Measurements from ENCODE around the gene RPTOR.
A peak's percentile ranks its signal among the peaks of the same experiment; 100 is the strongest.

The RPTOR gene

DNA sequence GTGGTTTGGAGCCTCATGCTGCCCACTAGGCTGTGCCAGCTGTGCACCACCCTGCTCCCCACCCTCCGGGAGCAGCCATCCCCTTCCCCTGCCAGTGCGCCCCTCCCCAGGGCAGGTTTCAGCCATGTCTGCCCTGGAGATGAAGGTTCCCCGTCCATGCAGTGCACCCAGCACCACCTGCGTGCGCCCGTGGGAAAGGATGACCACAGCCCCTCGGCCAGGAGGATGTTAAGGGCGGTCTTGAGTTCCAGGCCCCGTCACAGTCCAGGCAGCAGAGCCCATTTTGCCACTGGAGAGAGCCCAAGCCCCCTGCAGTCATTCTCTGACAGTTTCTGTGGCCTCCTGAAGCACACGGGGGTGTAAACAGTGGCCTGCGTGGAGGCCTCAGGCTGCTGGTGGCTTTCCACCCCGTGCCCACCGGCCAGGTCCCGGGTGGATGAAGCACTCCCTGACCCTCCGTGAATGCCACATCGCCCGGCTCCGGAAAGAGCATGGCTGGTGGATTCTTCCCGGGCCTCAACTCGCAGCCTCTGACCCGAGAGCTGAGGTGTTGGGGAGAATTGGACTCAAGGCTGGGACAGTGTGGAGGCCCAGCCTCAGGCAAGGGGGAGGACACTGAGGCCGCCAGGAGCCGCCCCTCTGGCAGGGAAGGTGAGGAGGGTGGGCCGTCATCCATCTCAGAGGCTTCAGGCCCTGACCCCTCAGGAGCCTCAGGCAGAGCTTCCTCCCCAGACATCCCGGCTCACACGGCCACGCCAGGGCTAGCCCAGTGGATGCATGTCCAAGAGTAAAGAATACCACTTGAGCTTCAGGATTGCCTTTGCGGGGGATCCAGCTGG lies 377.3 kb downstream of the RPTOR start:
- no peaks in the 10 kb centered on the region for H3K4me1 Mint-ChIP-seq
- DNase-seq (ENCODE audit: low spot score in 2 of 2) (no peak), ATAC-seq (replicated peaks; ENCODE audit: extremely low read depth, poor library complexity, severe bottlenecking) (no peak)
- H3K9me3 Mint-ChIP-seq: no peaks in the 10 kb centered on the region
- peaks cover 21% of the 10 kb centered on the region for H3K36me3 Mint-ChIP-seq (ENCODE audit: insufficient read depth)
- no peak overlapping the region for H3K4me3 Mint-ChIP-seq
- no peak overlapping the region for H3K27ac Mint-ChIP-seq (ENCODE audit: low read depth)
- no peaks in the 10 kb centered on the region for H3K27me3 Mint-ChIP-seq

DNA sequence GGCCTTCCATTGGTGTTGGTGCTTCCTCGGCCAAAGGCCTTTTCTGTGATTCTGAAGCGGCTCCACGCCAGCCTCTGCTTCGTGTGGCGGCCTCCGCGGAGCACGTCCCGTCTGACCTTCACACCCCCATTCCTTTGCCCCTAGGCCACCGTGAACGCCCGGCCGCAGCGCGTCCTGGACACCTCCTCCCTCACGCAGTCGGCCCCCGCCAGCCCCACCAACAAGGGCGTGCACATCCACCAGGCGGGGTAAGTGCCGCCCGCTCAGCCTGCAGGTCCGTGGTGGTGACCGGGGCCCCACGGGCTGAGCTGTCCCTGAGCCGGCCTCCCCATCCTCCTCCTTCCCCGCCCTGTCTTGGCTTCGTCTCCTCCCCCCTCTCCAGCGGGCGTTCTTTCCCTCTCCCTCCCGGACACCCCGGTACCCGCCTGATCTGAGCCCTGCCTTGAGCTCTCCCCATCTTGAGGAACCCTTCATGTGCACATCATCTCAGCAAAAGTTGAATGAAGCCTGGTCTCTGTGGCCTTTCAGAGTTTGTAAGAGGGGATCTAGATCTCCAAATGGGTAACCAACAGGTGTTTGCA lies 378.0 kb downstream of the RPTOR start:
- Mint-ChIP-seq H3K9me3 (no peaks in the 10 kb centered on the region), H3K27me3 (no peaks in the 10 kb centered on the region), H3K27ac (ENCODE audit: low read depth) (no peak overlapping the region), H3K36me3 (ENCODE audit: insufficient read depth) (peaks cover 21% of the 10 kb centered on the region), H3K4me1 (no peaks in the 10 kb centered on the region), H3K4me3 (no peak overlapping the region)
- ATAC-seq (replicated peaks; ENCODE audit: extremely low read depth, poor library complexity, severe bottlenecking): no peak
- DNase-seq (ENCODE audit: low spot score in 2 of 2): no peak

DNA sequence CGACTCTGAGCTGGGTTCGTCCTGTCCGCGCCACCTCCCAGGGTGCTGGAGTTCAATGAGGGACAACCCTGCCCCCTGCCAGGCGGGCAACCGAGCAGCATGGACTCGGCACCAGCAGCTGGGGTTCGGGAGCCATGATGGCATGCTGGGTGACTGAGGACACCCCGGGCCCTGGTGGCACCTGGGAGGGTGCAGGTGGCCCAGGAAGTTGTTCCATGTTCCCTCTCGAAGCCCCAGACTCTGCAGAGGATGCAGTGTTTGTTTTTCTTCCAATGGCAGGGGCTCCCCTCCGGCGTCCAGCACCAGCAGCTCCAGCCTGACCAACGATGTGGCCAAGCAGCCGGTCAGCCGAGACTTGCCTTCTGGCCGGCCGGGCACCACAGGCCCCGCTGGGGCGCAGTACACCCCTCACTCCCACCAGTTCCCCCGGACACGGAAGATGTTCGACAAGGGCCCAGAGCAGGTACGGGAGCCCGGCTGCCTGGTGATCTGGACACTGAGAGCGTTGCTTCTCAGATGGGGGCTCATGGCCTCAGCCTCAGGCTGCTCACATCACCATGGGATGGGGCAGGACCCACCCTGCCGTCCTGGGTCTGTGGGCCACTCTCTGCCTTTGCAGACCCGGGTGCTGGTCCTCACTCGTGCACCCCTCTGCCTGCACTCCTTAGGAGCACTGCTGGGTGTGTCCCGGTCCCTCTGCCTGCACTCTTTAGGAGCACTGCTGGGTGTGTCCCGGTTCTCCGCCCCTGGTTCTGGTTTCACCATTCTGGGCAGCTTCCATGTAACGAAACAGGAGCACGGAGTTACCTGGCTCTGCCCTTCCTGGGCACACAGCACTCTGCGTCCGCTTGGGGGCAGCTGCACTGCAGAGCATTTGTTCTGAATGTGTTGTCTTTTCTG lies 378.8 kb downstream of the RPTOR start:
- no peak for DNase-seq (ENCODE audit: low spot score in 2 of 2)
- no peaks in the 10 kb centered on the region for H3K27me3 Mint-ChIP-seq

DNA sequence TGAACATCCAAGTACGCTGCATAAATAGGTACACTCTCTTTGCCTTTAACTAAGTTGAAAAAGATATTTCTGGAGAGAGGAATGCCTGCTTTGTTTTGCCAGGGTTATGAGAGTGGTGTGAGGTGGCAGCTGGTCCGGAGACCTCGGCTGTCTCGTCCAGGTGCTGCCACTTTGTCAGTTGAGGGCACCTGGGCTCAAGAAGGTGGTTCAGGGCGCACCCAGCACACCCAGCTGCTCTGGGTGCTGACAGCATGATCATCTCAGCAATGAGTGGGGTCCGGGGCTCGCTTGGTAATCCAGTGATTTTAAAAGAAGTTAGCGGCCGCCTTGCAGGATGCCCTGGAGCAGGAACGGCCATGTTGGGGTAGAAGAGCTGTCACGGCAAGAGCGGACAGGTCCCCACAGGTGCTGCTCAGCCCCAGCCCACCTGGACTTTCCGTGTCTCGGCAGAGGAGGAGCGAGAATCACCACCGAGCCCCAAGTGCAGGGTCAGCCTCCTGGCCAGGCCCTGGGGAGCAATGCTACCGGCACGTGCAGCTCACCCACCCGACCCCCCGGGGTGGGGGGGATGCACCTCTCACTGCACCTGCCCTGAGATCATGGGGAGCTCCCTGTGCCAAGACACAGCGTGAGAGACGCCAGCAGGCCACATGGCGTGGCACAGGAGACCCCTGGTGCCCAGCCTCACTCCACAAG lies 379.6 kb downstream of the RPTOR start:
- peaks cover 23% of the 10 kb centered on the region for H3K36me3 Mint-ChIP-seq (ENCODE audit: insufficient read depth)
- no peaks in the 10 kb centered on the region for H3K27me3 Mint-ChIP-seq
- H3K4me3 Mint-ChIP-seq: no peak overlapping the region
- DNase-seq (ENCODE audit: low spot score in 2 of 2) (no peak), ATAC-seq (replicated peaks; ENCODE audit: extremely low read depth, poor library complexity, severe bottlenecking) (no peak)
- no peaks in the 10 kb centered on the region for H3K4me1 Mint-ChIP-seq
- H3K27ac Mint-ChIP-seq (ENCODE audit: low read depth): no peak overlapping the region
- no peaks in the 10 kb centered on the region for H3K9me3 Mint-ChIP-seq

More for the DNA sequence above, 378.8 kb downstream of the RPTOR start:
- Mint-ChIP-seq H3K36me3 (ENCODE audit: insufficient read depth) (peaks cover 23% of the 10 kb centered on the region), H3K27ac (ENCODE audit: low read depth) (no peak overlapping the region), H3K4me3 (no peak overlapping the region), H3K9me3 (no peaks in the 10 kb centered on the region), H3K4me1 (no peaks in the 10 kb centered on the region)
- ATAC-seq (replicated peaks; ENCODE audit: extremely low read depth, poor library complexity, severe bottlenecking): no peak

DNA sequence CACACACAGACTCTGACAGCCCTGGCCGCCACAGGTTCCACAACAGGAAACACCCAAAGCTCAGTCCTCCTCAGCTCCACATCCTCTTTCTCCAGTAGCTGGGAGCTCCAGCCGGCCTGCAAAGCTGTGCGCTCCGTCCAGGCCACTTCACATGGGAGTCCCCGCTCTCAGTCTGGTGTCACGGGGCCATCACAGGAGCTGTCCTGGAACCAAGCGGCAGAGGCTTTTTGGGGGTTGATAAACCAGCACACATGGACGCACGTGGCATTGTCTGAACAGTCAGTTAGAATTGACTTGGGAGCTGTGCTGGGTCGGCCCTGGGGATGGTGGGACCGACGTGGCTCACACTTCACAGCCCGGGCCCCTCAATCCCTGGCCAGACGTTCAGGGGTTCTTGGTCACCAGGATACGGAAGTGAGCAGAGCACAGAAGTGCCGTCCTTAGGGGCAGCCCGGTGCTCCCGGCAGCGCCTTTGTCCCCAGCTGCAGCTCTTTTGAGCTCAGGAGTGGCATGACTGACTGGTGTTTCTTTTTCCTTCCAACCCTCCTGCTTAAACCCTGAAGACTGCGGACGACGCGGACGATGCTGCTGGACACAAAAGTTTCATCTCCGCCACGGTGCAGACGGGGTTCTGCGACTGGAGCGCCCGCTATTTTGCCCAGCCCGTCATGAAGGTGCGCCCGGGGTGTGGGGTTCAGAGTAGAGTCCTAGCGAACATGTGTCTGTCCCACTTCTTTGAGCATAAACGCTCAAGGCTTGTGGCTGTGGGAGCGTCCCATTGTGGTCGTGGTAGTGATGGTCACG lies 380.4 kb downstream of the RPTOR start:
- Mint-ChIP-seq H3K27me3 (no peaks in the 10 kb centered on the region), H3K36me3 (ENCODE audit: insufficient read depth) (peaks cover 24% of the 10 kb centered on the region), H3K27ac (ENCODE audit: low read depth) (no peak overlapping the region), H3K4me1 (no peaks in the 10 kb centered on the region), H3K9me3 (no peaks in the 10 kb centered on the region), H3K4me3 (no peak overlapping the region)
- ATAC-seq (replicated peaks; ENCODE audit: extremely low read depth, poor library complexity, severe bottlenecking) (no peak), DNase-seq (ENCODE audit: low spot score in 2 of 2) (no peak)

DNA sequence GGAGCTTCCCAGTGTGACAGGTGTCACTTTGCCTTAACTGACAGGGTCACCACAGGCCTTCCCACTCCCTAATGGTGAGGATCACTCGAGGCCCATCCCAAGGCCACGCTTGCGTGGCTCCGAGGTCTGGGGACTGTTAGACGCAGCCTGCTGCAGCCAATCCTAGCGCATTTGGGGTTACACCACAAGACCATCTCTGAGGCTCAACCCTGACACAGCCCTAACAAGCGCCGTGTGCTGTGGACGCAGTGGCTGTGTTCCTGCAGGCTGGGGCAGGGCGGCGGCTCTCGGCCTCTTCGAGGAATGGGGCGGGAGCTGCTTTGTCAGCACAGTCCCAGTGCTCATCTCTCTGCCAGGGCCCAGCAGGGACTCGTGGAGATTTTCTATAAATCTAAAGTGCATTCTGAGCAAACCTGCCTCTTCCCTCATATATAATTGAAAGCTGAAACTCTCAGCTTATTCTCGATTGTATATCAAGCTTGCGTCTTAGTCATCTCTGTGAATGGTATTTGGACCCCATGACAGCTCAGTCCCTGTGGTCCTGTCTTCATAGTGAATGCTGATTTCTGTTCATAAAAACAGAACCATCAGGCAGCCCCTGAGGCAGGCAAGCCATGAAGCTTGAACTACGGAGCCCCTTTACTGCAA lies 381.2 kb downstream of the RPTOR start:
- no peak for DNase-seq (ENCODE audit: low spot score in 2 of 2)
- peaks cover 26% of the 10 kb centered on the region for H3K36me3 Mint-ChIP-seq (ENCODE audit: insufficient read depth)
- H3K4me3 Mint-ChIP-seq: no peak overlapping the region
- H3K9me3 Mint-ChIP-seq: no peaks in the 10 kb centered on the region
- no peak overlapping the region for H3K27ac Mint-ChIP-seq (ENCODE audit: low read depth)
- ATAC-seq (replicated peaks; ENCODE audit: extremely low read depth, poor library complexity, severe bottlenecking): no peak
- no peaks in the 10 kb centered on the region for H3K4me1 Mint-ChIP-seq
- H3K27me3 Mint-ChIP-seq: no peaks in the 10 kb centered on the region

DNA sequence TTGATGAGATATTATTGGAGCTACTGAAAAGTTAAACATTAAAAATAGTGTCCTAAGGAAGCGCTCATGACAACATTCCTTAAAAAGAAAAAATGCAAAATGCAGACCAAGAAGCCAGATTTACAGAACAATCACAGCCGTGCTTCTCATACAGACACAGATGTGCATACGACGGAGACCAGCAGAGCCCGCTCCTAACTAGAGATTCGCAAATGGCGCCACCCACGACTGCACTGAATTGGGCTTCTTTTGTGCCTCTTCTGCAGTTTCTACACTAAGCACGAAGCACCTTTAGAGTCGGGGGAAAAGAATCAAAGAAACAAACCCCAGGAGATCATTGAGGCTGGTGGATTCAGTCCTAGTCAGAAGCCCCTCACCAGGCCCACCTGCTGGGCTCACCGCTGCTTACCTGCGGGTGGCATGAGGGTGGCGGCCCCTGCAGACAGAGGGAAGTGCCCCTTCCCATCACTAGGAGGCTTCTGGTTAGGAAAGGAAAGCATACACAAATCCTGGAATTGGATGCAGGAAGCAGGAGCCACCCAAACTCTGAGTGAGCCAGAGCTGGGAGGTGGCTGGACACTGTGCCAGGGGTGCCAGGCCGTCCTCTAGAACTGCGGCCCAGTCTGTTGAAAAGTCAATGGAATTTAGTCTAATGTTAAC lies 382.1 kb downstream of the RPTOR start:
- Mint-ChIP-seq H3K4me3 (no peak overlapping the region), H3K27ac (ENCODE audit: low read depth) (no peak overlapping the region), H3K36me3 (ENCODE audit: insufficient read depth) (peaks cover 31% of the 10 kb centered on the region), H3K9me3 (no peaks in the 10 kb centered on the region), H3K4me1 (no peaks in the 10 kb centered on the region), H3K27me3 (no peaks in the 10 kb centered on the region)
- ATAC-seq (replicated peaks; ENCODE audit: extremely low read depth, poor library complexity, severe bottlenecking): no peak
- no peak for DNase-seq (ENCODE audit: low spot score in 2 of 2)

DNA sequence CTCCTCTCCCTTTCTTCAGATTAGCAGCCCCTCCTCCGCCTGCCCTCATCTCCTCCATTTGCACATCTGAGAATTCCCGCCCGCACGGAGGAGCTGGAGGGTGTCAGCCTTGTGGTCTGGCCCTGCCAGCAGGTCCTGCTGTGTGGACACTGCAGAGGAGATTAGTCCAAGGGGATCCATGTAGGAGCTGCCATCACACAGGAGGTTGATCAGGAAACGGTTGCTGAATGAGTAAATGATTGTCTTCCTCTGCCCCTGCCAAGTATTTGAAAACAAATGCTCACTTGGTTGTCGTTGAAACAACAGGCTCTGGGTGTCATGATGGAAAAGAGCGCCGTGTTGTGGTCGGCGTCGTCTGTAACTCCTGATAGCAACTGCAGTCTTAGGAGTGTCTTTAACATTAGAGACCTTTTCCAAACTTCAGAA lies 383.2 kb downstream of the RPTOR start:
- H3K4me1 Mint-ChIP-seq: no peaks in the 10 kb centered on the region
- H3K27ac Mint-ChIP-seq (ENCODE audit: low read depth): no peak overlapping the region
- no peaks in the 10 kb centered on the region for H3K9me3 Mint-ChIP-seq
- DNase-seq (ENCODE audit: low spot score in 2 of 2) (no peak), ATAC-seq (replicated peaks; ENCODE audit: extremely low read depth, poor library complexity, severe bottlenecking) (no peak)
- no peak overlapping the region for H3K4me3 Mint-ChIP-seq
- peaks cover 30% of the 10 kb centered on the region for H3K36me3 Mint-ChIP-seq (ENCODE audit: insufficient read depth)
- no peaks in the 10 kb centered on the region for H3K27me3 Mint-ChIP-seq

DNA sequence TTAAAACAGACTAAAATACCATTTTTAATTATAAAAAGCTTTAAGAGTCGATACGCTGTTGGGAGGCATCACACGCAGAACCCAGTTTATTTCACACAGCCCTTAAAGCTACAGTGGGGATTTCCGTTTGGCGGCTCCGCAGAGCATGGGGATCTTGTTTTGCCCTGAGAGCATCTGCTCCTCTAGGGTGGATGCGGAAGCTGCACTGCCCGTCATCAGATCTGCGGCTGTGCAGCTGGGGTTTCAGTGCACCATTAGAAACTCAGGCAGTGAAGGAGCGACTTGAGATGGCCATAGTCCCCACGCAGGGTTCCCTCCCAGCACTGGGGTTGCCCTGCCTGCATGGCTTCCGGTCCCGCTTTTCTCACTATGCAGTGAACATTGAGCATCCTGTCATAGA lies 384.8 kb downstream of the RPTOR start:
- ATAC-seq (replicated peaks; ENCODE audit: extremely low read depth, poor library complexity, severe bottlenecking): no peak
- no peaks in the 10 kb centered on the region for H3K27me3 Mint-ChIP-seq
- no peak for DNase-seq (ENCODE audit: low spot score in 2 of 2)
- no peaks in the 10 kb centered on the region for H3K9me3 Mint-ChIP-seq
- no peak overlapping the region for H3K4me3 Mint-ChIP-seq
- no peak overlapping the region for H3K27ac Mint-ChIP-seq (ENCODE audit: low read depth)
- no peaks in the 10 kb centered on the region for H3K4me1 Mint-ChIP-seq
- H3K36me3 Mint-ChIP-seq (ENCODE audit: insufficient read depth): peaks cover 29% of the 10 kb centered on the region

DNA sequence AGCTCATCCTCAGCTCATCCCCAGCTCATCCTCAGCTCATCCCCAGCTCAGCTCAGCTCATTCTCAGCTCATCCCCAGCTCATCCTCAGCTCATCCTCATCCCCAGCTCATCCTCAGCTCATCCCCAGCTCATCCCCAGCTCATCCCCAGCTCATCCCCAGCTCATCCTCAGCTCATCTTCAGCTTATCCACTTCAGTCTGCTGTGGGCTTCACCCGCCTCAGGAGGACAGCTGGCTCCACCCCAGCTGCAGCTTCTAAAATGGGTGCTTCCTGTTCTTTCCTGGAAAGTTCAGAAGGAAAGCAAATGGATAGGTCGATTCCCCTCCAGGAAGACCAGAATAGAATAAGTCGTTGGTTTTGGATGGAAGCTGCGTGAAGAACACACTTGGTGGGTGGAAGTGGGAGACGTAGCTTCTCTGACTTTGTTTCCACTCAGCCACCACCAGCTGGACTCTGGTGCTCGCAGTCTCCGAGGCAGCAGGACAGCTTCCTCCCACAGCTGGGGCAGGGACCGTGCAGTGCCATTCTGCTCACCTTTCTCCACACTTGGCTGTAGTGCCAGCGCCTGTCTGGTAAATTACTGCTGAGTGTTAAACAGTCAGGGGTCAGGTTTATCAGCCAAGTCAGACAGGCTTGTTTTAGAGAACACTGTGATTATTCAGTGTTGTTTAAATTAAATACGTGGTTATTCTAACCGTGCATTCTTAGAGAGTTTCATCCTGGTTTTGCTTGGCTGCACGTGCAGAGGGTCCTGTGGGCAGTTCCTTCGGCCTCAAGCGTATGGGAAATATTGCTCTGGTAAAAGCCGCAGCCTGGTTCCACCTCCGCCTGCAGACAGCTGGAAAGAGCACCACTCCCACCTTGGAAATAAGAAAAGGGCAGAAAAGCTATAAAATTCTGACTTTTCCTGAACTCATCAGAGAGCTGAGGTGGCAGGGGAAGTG lies 386.0 kb downstream of the RPTOR start:
- Mint-ChIP-seq H3K36me3 (ENCODE audit: insufficient read depth) (peaks cover 24% of the 10 kb centered on the region), H3K27me3 (no peaks in the 10 kb centered on the region), H3K4me1 (peaks cover 6% of the 10 kb centered on the region), H3K4me3 (no peak overlapping the region), H3K27ac (ENCODE audit: low read depth) (peak overlapping the region; percentile 52), H3K9me3 (no peaks in the 10 kb centered on the region)
- ATAC-seq (replicated peaks; ENCODE audit: extremely low read depth, poor library complexity, severe bottlenecking): no peak
- DNase-seq (ENCODE audit: low spot score in 2 of 2): no peak

Data from central memory CD8-positive, alpha-beta T cell (primary cell).